ENCODE data around the gene TMEM151B. TPM values are rescaled to one million over a fixed set of nuclear protein-coding genes. Genes with fewer than 3 reads are reported as not detected.

Gene TMEM151B
- total and polyA plus RNA-seq, 4 donors, result 9.3 to 53.1 (median 34.5) TPM

DNA sequence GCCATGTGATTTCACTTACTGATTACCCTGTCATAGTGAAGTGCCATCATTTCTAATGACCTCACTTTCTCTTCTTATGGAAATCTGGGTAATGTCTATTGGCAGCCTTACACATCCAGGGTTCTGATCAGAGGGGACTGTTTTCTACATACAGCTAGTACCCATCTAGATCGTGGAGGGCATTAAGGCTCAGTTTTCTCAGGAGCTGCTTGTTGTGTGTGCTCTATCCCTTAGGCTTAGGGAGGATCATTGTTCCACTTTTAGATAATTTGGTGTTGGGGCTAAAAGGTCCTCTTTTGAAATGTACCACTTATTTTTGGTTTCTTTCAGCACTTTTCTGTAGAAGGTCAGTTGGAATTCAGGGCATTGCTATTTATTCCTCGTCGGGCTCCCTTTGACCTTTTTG is 19.5 kb upstream of the TMEM151B start:
- DNase-seq (ENCODE audit: low read depth in 4 of 6, low spot score in 6 of 6), result no peak
- Histone ChIP-seq H3K9me3 (ENCODE audit: control insufficient read depth, insufficient read depth, low read length) (no peaks in the 10 kb centered on the region), H3K27me3 (ENCODE audit: control insufficient read depth, insufficient read depth, low read length) (no peaks in the 10 kb centered on the region), H3K36me3 (ENCODE audit: control insufficient read depth, insufficient read depth, low read length) (peaks cover 65% of the 10 kb centered on the region), H3K27ac (ENCODE audit: low read depth, low read length) (no peak overlapping the region), H3K4me1 (ENCODE audit: control insufficient read depth, insufficient read depth, low read length) (peaks cover 29% of the 10 kb centered on the region), H3K4me3 (ENCODE audit: low read depth, low read length) (no peak overlapping the region)
- no CpG with 5 or more reads among the region's 3 CpGs for WGBS (ENCODE audit: insufficient coverage)

DNA sequence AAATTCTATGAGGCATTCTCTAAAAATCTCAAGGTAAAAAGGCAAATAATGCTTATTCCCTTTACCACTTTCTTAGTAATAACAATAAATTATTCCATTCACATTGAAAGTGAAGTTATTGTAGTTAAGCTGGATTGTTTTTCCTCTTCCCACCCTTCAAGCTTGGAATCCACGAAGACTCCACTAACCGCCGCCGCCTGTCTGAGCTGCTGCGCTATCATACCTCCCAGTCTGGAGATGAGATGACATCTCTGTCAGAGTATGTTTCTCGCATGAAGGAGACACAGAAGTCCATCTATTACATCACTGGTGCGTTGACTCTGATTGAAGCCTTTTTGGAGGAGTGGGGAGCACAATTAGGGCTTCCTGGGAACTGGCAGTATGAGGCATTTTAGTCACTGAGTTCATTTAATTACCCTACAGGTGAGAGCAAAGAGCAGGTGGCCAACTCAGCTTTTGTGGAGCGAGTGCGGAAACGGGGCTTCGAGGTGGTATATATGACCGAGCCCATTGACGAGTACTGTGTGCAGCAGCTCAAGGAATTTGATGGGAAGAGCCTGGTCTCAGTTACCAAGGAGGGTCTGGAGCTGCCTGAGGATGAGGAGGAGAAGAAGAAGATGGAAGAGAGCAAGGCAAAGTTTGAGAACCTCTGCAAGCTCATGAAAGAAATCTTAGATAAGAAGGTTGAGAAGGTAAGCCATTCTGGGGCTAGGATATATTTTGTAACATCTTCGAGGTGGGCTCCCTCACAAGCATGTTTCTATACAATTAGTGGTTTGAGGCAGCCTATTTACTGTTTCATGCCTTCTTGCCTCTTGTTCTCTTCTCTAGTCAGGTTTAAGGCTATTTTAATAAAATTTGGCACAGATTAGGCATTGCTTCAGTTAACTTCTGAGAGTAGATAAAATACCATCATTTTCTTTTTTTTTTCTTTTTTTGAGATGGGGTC is 18.4 kb upstream of the TMEM151B start:
- H3K4me3 ChIP-seq (ENCODE audit: low read depth, low read length), result no peak overlapping the region
- peaks cover 33% of the 10 kb centered on the region for H3K4me1 ChIP-seq (ENCODE audit: control insufficient read depth, insufficient read depth, low read length)
- no peaks in the 10 kb centered on the region for H3K27me3 ChIP-seq (ENCODE audit: control insufficient read depth, insufficient read depth, low read length)
- WGBS (ENCODE audit: insufficient coverage), result 88% methylated on average over 6 of the region's 14 CpGs
- H3K9me3 ChIP-seq (ENCODE audit: control insufficient read depth, insufficient read depth, low read length), result no peaks in the 10 kb centered on the region
- no peak for DNase-seq (ENCODE audit: low read depth in 4 of 6, low spot score in 6 of 6)
- H3K36me3 ChIP-seq (ENCODE audit: control insufficient read depth, insufficient read depth, low read length), result peaks cover 73% of the 10 kb centered on the region
- no peak overlapping the region for H3K27ac ChIP-seq (ENCODE audit: low read depth, low read length)

DNA sequence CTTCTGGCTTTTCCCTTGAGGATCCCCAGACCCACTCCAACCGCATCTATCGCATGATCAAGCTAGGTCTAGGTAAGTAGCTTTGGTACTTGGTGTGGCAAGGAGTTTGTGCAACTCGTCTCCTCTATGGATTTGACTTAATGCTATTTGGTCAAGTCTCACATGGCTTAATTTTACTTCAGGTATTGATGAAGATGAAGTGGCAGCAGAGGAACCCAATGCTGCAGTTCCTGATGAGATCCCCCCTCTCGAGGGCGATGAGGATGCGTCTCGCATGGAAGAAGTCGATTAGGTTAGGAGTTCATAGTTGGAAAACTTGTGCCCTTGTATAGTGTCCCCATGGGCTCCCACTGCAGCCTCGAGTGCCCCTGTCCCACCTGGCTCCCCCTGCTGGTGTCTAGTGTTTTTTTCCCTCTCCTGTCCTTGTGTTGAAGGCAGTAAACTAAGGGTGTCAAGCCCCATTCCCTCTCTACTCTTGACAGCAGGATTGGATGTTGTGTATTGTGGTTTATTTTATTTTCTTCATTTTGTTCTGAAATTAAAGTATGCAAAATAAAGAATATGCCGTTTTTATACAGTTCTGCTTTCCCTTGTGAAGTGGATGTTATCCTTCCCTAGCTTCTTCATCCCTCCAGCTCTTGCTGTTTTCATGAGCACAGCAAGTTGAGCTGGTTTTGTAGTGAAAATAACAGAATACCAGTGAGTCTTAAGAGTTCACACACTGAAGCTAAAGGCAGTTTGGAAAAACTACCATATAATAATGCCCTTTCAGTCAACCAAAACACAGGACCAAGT is 16.7 kb upstream of the TMEM151B start:
- 74% methylated on average over 8 of the region's 10 CpGs for WGBS (ENCODE audit: insufficient coverage)
- Histone ChIP-seq H3K4me1 (ENCODE audit: control insufficient read depth, insufficient read depth, low read length) (peaks cover 43% of the 10 kb centered on the region), H3K36me3 (ENCODE audit: control insufficient read depth, insufficient read depth, low read length) (peaks cover 74% of the 10 kb centered on the region), H3K27me3 (ENCODE audit: control insufficient read depth, insufficient read depth, low read length) (no peaks in the 10 kb centered on the region), H3K27ac (ENCODE audit: low read depth, low read length) (no peak overlapping the region), H3K9me3 (ENCODE audit: control insufficient read depth, insufficient read depth, low read length) (no peaks in the 10 kb centered on the region), H3K4me3 (ENCODE audit: low read depth, low read length) (no peak overlapping the region)
- no peak for DNase-seq (ENCODE audit: low read depth in 4 of 6, low spot score in 6 of 6)

DNA sequence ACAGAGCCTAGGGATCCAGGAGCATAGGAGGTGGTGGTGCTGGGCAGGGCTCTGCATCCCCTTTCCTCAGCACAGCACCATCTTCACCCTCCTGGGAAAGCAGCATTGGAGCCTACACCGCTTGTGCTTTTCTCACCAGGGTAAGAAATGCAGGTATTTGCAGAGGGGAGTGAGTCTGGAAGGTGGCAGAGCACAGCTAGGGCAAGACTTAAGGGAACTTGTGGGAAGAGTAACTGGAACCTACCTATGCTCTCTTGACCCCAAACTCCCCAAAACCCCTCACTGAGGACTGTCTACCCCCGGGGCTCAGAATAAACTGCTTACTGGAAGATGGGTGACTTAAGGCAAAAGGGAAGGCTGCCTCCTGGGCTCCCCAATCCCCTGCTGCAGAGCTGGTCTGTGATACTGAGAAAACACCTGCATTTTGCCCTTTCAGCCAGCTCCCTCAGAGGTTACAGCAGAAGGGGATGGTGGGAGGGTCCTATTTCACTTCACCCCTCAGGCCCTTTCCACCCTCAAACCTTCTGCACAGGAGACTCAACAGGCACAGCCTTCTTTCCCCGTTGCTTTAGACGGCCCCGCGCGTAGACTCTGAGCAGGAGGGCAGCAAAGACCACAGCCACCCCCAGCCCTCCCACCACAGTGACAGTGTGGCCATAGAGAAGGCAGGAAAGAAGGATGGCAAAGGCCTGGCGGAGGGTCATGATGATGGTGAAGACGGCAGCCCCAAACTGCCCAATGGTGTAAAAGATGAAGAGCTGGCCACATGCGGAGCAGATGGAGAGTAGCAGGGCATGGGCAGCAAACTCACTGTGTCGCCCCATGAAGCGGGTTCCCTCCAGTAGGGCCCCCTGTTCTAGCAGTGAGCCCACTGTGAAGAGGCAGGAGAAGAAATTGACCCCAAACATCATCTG is 15.8 kb upstream of the TMEM151B start:
- Histone ChIP-seq H3K4me3 (ENCODE audit: low read depth, low read length) (no peak overlapping the region), H3K27ac (ENCODE audit: low read depth, low read length) (no peak overlapping the region), H3K36me3 (ENCODE audit: control insufficient read depth, insufficient read depth, low read length) (peaks cover 69% of the 10 kb centered on the region), H3K9me3 (ENCODE audit: control insufficient read depth, insufficient read depth, low read length) (no peaks in the 10 kb centered on the region), H3K27me3 (ENCODE audit: control insufficient read depth, insufficient read depth, low read length) (no peaks in the 10 kb centered on the region), H3K4me1 (ENCODE audit: control insufficient read depth, insufficient read depth, low read length) (peaks cover 39% of the 10 kb centered on the region)
- DNase-seq (ENCODE audit: low read depth in 4 of 6, low spot score in 6 of 6), result no peak
- 89% methylated on average over 5 of the region's 12 CpGs for whole genome bisulfite sequencing (ENCODE audit: insufficient coverage)

DNA sequence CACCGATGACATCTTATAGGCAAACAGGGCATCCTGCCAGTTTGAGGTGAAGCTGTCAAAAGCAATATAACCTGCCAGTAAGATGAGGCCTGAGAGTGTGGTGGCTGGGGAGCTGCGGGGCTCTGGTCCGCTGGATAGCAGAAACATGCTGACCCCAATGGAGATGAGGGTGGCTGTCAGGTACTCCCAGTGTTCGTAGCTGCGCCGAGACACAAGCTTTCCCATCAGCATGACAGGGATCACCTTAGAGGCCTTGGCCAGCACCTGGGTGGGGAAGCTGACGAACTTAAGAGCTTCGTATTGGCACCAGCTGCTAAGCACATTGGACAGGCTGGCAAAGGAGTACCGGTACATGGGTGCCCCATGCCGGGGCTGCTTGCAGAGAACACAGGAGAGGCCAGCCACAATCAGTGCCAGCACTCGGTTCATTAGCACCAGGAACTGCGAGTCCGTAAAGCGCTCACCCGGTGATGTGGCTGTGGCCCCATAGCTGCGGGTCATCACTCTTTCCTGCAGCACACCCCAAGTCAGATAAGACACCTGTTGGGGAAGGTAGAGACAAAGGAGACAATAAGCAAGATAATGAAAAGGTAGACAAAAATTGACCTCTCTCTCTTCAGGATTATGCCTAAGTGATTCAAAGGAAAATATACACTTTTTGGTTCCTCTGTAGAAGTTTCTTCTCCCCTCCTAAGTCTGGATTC is 15.0 kb upstream of the TMEM151B start:
- DNase-seq (ENCODE audit: low read depth in 4 of 6, low spot score in 6 of 6), result no peak
- no peak overlapping the region for H3K4me3 ChIP-seq (ENCODE audit: low read depth, low read length)
- H3K27me3 ChIP-seq (ENCODE audit: control insufficient read depth, insufficient read depth, low read length), result no peaks in the 10 kb centered on the region
- H3K36me3 ChIP-seq (ENCODE audit: control insufficient read depth, insufficient read depth, low read length), result peaks cover 69% of the 10 kb centered on the region
- 68% methylated on average over 16 of the region's 16 CpGs for WGBS (ENCODE audit: insufficient coverage)
- peaks cover 39% of the 10 kb centered on the region for H3K4me1 ChIP-seq (ENCODE audit: control insufficient read depth, insufficient read depth, low read length)
- no peak overlapping the region for H3K27ac ChIP-seq (ENCODE audit: low read depth, low read length)
- H3K9me3 ChIP-seq (ENCODE audit: control insufficient read depth, insufficient read depth, low read length), result no peaks in the 10 kb centered on the region

DNA sequence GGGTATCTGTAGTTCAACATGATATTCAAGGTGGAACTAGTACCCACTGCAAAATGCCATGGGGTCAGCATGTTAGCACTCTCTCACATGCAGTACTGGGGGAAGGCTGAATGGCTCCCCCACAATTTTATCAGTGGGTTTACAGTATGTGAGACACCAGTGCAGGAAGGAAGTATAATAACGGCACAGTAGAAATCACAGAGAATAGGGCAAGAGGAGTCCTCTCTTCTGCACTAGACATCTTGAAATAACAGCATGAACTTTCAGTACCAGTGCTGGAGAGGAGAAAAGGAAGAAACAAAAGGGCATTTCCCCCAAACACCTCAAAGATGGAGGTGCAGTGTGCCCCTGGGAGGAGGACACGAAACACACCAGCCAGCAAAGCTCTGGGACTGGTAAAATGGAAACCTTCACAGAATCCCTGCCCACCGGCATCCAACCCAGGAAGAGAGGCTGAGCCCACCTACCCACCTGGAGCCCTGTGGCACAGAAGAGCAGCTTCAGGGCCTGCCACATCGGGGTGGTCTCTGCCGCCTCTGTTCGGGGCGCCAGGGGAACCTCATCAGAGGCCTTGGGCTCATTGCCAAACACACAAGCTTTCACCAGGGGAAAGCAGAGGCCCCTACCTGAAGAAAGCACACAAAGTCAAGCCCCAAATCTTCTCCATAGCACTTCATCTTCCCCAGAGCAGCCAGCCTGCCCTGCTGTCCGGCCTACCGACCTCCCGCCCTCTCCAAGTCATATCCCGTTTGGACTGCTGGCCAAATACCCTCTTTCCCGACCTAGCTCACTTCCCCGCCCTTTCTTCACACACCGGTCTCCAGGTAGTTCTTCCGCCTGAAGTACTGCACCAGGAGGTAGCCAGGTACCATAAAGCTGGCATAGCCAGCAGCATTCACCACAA is 14.1 kb upstream of the TMEM151B start:
- H3K36me3 ChIP-seq (ENCODE audit: control insufficient read depth, insufficient read depth, low read length), result peaks cover 70% of the 10 kb centered on the region
- WGBS (ENCODE audit: insufficient coverage), result 13% methylated on average over 14 of the region's 15 CpGs
- DNase-seq (ENCODE audit: low read depth in 4 of 6, low spot score in 6 of 6), result no peak
- H3K9me3 ChIP-seq (ENCODE audit: control insufficient read depth, insufficient read depth, low read length), result no peaks in the 10 kb centered on the region
- H3K4me3 ChIP-seq (ENCODE audit: low read depth, low read length), result peak overlapping the region; percentile 79
- peaks cover 39% of the 10 kb centered on the region for H3K4me1 ChIP-seq (ENCODE audit: control insufficient read depth, insufficient read depth, low read length)
- no peaks in the 10 kb centered on the region for H3K27me3 ChIP-seq (ENCODE audit: control insufficient read depth, insufficient read depth, low read length)
- H3K27ac ChIP-seq (ENCODE audit: low read depth, low read length), result peak overlapping the region; percentile 96

DNA sequence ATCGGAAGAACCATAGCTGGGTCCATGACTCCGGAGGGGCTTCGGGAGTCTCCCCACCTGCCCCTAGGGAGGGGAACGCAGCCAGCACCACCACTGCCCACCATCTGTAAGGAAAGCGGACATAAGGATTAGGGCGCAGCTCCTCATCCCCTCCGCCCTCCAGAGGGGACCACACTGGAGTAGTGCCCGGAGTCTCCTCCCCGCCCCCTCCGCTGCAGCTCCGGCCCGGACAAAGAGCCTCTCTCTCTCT is 13.6 kb upstream of the TMEM151B start:
- peak overlapping the region; percentile 79 for H3K4me3 ChIP-seq (ENCODE audit: low read depth, low read length)
- 0% methylated on average over 12 of the region's 12 CpGs for WGBS (ENCODE audit: insufficient coverage)
- H3K27ac ChIP-seq (ENCODE audit: low read depth, low read length), result peak overlapping the region; percentile 96
- H3K36me3 ChIP-seq (ENCODE audit: control insufficient read depth, insufficient read depth, low read length), result peaks cover 72% of the 10 kb centered on the region
- peaks cover 39% of the 10 kb centered on the region for H3K4me1 ChIP-seq (ENCODE audit: control insufficient read depth, insufficient read depth, low read length)
- DNase-seq (ENCODE audit: low read depth in 4 of 6, low spot score in 6 of 6), result no peak
- H3K27me3 ChIP-seq (ENCODE audit: control insufficient read depth, insufficient read depth, low read length), result no peaks in the 10 kb centered on the region
- no peaks in the 10 kb centered on the region for H3K9me3 ChIP-seq (ENCODE audit: control insufficient read depth, insufficient read depth, low read length)

DNA sequence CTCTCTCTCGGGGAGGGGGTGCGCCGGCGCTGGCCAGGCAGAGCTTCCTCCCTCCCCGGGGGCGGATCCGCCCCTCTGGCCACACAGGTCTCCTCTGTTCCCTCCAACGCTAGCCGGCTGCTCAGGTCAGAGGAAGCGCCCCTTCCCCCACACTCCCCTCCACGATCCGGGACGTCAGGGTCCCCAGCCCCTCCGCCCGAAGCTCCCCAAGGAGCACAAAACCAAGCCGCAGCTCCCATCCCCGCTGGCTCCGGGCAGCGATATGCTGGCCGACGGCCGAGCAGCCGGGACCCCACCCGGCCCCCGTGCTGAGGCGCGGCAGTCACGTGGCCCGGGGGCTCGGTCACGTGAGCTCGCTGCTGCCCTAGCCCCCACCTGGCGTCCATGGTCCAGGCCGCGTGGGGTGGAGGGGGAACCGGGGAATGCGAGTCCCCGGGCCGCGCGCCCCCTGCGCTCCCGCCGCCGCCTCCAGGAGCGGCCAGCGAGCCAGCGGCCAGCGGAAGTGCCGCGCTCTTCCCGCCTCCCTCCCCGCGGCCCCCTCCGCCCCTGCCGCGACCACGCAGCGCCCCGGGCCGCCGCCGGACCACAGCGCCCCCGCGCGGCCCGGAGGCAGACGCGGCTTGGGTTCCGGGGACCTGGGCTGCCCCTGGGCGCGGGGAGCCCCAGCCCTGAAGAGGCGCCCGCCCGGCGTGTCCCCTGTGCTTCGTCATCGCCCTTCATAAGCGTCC is 13.1 kb upstream of the TMEM151B start, which contains the start of gene SLC35B2:
Gene SLC35B2, minus strand, starts transcription at position 504 of the 728 bp plus-strand sequence. Its CDS starts 118 bp downstream, at position 386.
- Histone ChIP-seq H3K27ac (ENCODE audit: low read depth, low read length) (peak within 1 kb of the TSS; percentile 96), H3K9me3 (ENCODE audit: control insufficient read depth, insufficient read depth, low read length) (no peaks in the 10 kb centered on the region), H3K4me1 (ENCODE audit: control insufficient read depth, insufficient read depth, low read length) (peaks cover 40% of the 10 kb centered on the region), H3K27me3 (ENCODE audit: control insufficient read depth, insufficient read depth, low read length) (no peaks in the 10 kb centered on the region), H3K4me3 (ENCODE audit: low read depth, low read length) (peak within 1 kb of the TSS; percentile 79), H3K36me3 (ENCODE audit: control insufficient read depth, insufficient read depth, low read length) (peaks cover 68% of the 10 kb centered on the region)
- peak in 5 of 6 donors; percentile 70 to 94 (median 77) for DNase-seq (ENCODE audit: low read depth in 4 of 6, low spot score in 6 of 6)
- WGBS (ENCODE audit: insufficient coverage), result under 1% methylated on average over 80 of the region's 80 CpGs

Data from spinal cord (tissue), 10 donors.